Thoracic aorta (tissue), 2 donors: Measurements from ENCODE around the gene SLC35D1. TPM values are rescaled to one million over a fixed set of nuclear protein-coding genes. Genes with fewer than 3 reads are reported as not detected.

ENCODE experiments used
- ATAC-seq: fragments of 150-250 bp; one replicate; pipeline ENCODE4 v1.8.0; 2017; ENCODE audit warnings: low read depth; ENCODE audit not compliant: insufficient number of reproducible peaks, low FRiP score
- DNase-seq: peaks from one replicate; pipeline ENCODE4 v3.0.0-alpha.2; 2020; ENCODE audit warnings: low spot score
- H3K27ac ChIP-seq, 2 donors: fragments of 200-600 bp; sonication (generic); 1 replicate in 1 of 2; 2 replicates in 1 of 2; pipeline ENCODE4 v1.5.1; 2016; ENCODE audit warnings: mild to moderate bottlenecking in 2 of 2, moderate library complexity in 2 of 2
- H3K27me3 ChIP-seq: fragments of 200-600 bp; sonication (generic); replicated peaks from 2 replicates; pipeline ENCODE4 v1.6.0; 2016; ENCODE audit warnings: mild to moderate bottlenecking; ENCODE audit not compliant: insufficient read depth
- H3K36me3 ChIP-seq: fragments of 200-600 bp; sonication (generic); one replicate; pipeline ENCODE4 v1.5.1; 2016
- H3K4me1 ChIP-seq, 2 donors: fragments of 200-600 bp; sonication (generic); 1 replicate in 1 of 2; 2 replicates in 1 of 2; pipeline versions ENCODE4 v1.5.1 to v1.6.0; 2016; ENCODE audit warnings: low read depth in 2 of 2, mild to moderate bottlenecking in 1 of 2; ENCODE audit not compliant: control insufficient read depth in 1 of 2
- H3K4me3 ChIP-seq: fragments of 200-600 bp; sonication (generic); 2 replicates; pipeline ENCODE4 v1.5.1; 2016; ENCODE audit warnings: mild to moderate bottlenecking
- H3K9me3 ChIP-seq: fragments of 200-600 bp; sonication (generic); 2 replicates; pipeline ENCODE4 v1.5.1; 2016
- total RNA-seq, 2 donors: library from RNA; depleted of rRNA; stranded (reverse); fragments of >200 nt; gene quantifications; one replicate each; pipeline versions ENCODE4 v1.1.0 to v1.2.3, GENCODE V29; 2016
- TF ChIP-seq, protein P1 (sequence below): fragments of 200-600 bp; sonication (generic); IDR thresholded peaks from one replicate; pipeline ENCODE4 v1.5.1; 2019; ENCODE audit warnings: antibody characterized with exemption

SLC35D1 gene
- total RNA-seq, 2 donors from 2014 or later: 14.8 to 22.0 TPM

DNA sequence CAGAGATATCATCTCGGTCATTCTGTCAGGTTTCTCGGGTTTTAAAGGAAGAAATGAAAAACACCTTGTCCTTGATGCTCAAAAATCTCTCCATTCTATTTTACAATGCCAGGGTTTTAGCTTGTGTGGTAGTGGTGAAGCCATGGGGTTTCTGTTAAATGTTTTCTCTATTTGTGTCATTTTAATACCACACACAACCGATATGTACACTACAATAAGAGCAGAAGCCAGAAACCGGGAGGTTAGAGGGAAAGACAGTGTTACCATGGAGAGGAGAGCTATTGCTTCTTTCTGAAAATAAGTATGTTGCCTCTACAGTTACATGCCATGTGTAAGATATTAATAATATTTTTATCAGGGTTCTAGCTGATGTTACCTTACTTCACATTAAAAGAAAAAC, 2.8 kb downstream of the SLC35D1 start:
- Histone ChIP-seq H3K27ac (no peak overlapping the region), H3K9me3 (no peaks in the 10 kb centered on the region), H3K4me1 (peaks cover 25 to 56% of the 10 kb centered on the region in 2 donors), H3K36me3 (peaks cover 26% of the 10 kb centered on the region), H3K4me3 (peak overlapping the region; percentile 86), H3K27me3 (no peaks in the 10 kb centered on the region)
- TF ChIP-seq, protein P1, sequence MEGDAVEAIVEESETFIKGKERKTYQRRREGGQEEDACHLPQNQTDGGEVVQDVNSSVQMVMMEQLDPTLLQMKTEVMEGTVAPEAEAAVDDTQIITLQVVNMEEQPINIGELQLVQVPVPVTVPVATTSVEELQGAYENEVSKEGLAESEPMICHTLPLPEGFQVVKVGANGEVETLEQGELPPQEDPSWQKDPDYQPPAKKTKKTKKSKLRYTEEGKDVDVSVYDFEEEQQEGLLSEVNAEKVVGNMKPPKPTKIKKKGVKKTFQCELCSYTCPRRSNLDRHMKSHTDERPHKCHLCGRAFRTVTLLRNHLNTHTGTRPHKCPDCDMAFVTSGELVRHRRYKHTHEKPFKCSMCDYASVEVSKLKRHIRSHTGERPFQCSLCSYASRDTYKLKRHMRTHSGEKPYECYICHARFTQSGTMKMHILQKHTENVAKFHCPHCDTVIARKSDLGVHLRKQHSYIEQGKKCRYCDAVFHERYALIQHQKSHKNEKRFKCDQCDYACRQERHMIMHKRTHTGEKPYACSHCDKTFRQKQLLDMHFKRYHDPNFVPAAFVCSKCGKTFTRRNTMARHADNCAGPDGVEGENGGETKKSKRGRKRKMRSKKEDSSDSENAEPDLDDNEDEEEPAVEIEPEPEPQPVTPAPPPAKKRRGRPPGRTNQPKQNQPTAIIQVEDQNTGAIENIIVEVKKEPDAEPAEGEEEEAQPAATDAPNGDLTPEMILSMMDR: no peak
- DNase-seq (no peak), ATAC-seq (no peak)

DNA sequence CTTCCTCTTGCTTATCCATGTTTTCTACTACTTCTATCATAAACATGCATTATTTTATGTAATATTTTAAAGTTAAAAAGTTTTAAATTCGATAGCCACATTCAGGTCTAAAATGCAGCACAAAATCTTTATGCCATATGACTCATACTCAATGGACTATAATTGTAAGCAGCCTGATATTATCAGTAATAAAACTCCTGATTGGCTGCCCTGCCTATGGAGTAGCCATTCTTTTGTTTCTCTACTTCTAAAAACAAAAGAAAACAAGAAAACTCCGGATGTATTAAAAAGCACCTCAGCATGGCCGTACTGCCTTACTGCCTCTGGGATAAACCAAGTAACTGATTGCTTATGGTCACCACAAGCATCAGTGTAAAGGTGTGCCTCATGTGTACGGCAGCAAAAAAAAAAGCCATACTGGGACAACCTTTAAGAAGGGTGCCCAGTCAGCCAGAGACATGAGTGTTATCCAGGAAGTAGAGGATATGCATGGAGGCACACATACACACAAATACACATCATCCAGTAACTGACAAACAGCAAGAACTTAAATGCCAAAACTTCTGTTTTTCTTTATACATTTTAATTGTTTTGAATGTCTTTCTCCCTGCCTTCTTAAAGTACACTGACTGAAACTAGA, 9.2 kb downstream of the SLC35D1 start:
- Histone ChIP-seq H3K4me1 (peaks cover 13 to 48% of the 10 kb centered on the region in 2 donors), H3K9me3 (no peaks in the 10 kb centered on the region), H3K36me3 (peaks cover 50% of the 10 kb centered on the region), H3K27me3 (no peaks in the 10 kb centered on the region), H3K4me3 (no peak overlapping the region), H3K27ac (no peak overlapping the region)
- ATAC-seq: no peak
- DNase-seq: no peak
- TF ChIP-seq, protein P1: no peak

- H3K9me3 ChIP-seq: no peaks in the 10 kb centered on the region
- peaks cover 44% of the 10 kb centered on the region for H3K36me3 ChIP-seq
- TF ChIP-seq, protein P1: no peak
- H3K4me1 ChIP-seq: peaks cover 8 to 36% of the 10 kb centered on the region in 2 donors
- no peak overlapping the region for H3K4me3 ChIP-seq
- no peak overlapping the region for H3K27ac ChIP-seq
- no peaks in the 10 kb centered on the region for H3K27me3 ChIP-seq
- no peak for ATAC-seq
- no peak for DNase-seq
Measured at GRCh38 chr1:67043366-67043765, 10.6 kb downstream of the SLC35D1 start.

DNA sequence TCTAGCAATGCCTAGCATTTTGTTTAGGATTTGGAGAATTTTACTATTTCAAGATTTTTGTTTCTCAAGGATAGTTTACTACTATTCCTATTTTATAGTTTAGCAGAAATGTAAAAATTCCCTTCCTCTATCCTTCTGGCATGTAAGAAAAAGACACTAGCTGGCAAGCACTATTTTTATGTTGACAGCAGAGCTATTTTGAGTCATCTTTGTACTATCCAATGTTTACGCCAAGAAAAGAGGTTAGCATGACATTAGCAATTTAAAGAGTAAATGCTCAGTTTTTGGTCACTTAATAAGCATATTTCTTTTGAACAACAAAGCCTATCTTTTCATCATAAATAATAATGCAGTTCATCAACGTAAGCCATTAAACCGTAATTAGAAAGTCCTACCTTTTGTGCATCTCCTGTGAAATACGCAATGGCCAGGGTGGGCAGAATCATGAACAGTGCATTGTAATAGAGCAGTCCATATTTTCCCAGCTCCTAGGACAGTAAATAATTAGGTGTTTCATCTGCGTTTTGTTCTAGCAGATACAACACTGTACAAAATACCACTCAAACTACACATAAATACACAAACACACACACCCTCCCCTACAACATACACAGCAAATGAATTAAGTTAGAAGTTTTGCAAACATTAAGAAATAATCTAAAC, 12.0 kb downstream of the SLC35D1 start:
- ATAC-seq: no peak
- H3K4me1 ChIP-seq: peaks cover 3 to 22% of the 10 kb centered on the region in 2 donors
- no peak overlapping the region for H3K4me3 ChIP-seq
- H3K27ac ChIP-seq: no peak overlapping the region
- no peak for DNase-seq
- peaks cover 37% of the 10 kb centered on the region for H3K36me3 ChIP-seq
- no peaks in the 10 kb centered on the region for H3K27me3 ChIP-seq
- H3K9me3 ChIP-seq: no peaks in the 10 kb centered on the region
- TF ChIP-seq, protein P1: no peak

DNA sequence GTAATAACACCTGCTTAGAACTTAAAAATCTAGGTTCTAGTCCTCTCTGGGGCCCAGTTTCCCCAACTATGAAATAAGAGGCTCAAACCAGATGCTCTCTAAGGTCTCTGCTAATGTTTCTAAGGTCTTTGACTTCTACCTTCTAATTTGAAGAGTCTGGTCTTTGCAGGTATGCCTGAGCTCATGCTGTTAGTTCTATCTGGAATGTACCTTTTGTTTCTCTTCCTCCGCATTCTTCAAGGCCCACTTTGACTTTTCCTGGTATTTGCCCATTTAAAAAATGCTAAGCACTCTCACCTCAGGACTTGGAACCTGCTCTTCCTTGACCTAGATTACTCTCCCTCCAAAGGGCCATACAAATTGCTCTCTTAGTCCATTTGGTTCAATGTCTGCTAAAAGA, 13.5 kb downstream of the SLC35D1 start:
- H3K36me3 ChIP-seq: peaks cover 32% of the 10 kb centered on the region
- H3K4me3 ChIP-seq: no peak overlapping the region
- H3K4me1 ChIP-seq: peaks cover 3 to 15% of the 10 kb centered on the region in 2 donors
- H3K27me3 ChIP-seq: no peaks in the 10 kb centered on the region
- no peaks in the 10 kb centered on the region for H3K9me3 ChIP-seq
- DNase-seq (no peak), ATAC-seq (no peak)
- TF ChIP-seq, protein P1: no peak
- H3K27ac ChIP-seq: no peak overlapping the region
